NCI-H2081 treated with DMSO at 0.1 percent for 48 hours (cell line): ENCODE data around the gene TUBB4A.
"Not testable (repeated sequence)": the region's sequence is repeated elsewhere in the genome, so short reads cannot be mapped to it uniquely, and the experiment has no call there.

Experiments
- DNase-seq: peaks from one replicate; lab custom pipeline; 2025; lab: John Stamatoyannopoulos, UW

TUBB4A gene

DNA sequence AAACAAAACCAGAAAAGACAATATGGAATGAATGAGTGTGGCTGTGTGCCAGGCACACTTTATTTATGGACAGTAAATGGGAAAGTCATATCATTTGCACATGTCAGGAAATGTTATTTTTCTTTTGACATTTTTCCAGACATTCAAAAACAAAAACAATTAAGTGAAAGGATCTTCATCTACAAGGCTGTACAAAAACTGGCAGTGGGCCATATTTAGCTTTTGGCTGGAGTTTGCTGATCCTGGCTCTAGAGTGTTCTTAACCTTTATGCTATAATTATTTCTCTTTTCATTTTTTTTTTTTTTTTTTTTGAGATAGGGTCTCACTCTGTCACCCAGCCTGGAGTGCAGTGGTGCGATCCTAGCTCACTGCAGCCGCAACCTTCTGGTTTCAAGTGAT lies 22.2 kb upstream of the TUBB4A start:
- DNase-seq = no peak

DNA sequence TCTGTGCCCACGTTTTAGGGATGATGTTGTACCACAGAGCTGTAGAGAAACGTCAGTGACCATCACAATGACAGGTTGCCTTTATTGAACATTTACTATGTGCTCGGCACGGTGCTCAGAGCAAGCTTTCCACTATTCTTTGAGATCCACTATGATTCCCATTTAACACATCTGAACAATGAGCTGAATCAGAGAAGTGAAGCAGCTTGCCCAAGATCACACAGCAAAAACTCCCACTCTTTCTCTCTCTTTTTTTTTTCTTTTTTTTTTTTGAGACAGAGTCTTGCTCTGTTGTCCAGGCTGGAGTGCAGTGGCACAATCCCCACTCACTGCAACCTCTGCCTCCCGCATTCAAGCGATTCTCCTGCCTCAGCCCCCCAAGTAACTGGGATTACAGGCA lies 20.6 kb upstream of the TUBB4A start:
- no peak for DNase-seq

DNA sequence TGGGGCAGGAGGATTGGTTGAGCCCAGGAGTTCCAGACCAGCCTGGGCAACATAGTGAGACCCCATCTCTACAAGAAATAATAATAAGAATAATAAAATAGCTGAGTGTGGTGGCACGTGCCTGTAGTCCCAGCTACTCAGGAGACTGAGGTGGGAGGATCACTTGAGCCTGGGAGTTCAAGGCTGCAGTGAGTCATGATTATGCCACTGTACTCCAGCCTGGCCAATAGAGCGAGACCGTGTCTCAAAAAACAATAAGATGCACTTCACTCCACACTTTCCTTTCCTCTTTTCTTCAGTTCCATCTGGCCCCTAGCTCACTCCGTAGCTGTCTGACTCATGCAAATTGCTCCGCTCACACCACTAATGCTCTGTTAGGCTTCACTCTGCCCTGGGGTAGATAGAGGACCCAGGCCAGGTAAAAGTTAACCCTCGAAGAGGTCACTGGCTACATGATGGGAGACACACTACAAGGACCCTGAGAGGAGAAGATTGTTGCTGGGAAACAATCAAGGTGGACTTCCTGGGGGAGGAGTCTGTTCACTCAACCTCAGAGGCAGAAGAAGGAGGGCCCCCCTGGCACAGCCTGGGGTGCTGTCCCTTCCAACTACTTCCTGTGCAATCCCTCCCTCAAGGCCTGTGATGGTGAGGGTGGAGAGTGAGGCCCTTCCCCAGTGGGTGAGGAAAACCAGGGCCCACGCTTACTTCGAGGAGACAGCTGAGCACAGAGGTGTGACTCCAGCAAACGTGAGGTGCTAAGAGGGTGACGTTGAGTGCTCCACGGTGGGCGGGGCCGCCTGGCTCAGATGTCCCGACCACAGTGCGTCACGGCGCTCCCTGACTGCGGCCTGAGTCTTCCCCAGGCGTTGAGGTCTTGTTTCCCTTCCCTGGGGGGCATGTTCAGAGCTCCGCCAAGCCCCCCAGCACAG lies 19.9 kb upstream of the TUBB4A start:
- no peak for DNase-seq

DNA sequence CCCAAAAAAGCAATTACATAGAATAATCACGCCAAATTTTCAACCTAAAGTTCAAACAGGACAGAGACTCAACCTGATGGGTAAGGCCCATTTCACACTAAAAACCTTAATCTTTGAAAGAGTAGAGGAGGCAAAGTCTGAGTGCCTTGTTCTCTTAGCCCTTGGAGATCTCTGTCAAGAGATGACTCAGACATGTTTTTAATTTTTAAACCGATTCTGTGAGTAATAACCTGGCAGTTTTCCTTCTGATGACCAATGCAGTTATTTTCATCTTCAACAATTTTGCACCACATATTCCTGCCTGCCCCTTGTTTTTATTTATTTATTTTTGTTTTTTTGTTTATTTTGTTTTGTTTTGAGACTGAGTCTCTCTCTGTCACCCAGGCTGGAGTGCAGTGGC lies 17.2 kb upstream of the TUBB4A start:
- DNase-seq = no peak

DNA sequence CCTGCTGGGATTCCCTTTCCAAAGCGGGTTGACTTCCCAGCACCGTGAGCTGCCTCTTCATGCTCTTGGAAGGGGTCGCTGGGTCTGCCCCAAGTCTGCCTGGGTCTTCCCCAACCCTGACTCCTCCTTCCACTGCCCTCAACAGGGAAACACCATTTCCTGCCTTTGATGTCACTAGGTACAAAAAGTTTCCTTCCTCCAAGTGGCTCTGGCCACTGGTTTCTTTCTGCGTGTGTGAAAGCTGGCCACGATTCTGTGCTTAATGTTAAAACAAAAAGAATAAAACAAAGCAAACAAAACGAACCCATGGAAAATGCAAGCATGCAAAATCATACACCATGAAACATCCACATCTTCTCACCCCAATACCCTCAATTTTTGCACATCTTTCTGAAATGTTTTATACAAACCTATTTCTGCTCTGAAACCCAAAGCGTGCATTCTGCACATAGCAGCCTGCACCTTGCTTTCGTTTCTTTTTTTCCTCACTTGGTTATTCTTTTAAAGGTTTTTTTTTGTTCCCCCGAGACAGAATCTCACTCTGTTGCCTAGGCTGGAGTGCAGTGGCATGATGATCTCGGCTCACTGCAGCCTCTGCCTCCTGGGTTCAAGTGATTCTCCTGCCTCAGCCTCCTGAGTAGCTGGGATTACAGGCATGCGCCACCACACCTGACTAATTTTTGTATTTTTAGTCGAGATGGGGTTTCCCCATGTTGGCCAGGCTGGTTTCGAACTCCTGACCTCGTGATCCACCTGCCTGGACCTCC lies 16.2 kb upstream of the TUBB4A start:
- DNase-seq = no peak

DNA sequence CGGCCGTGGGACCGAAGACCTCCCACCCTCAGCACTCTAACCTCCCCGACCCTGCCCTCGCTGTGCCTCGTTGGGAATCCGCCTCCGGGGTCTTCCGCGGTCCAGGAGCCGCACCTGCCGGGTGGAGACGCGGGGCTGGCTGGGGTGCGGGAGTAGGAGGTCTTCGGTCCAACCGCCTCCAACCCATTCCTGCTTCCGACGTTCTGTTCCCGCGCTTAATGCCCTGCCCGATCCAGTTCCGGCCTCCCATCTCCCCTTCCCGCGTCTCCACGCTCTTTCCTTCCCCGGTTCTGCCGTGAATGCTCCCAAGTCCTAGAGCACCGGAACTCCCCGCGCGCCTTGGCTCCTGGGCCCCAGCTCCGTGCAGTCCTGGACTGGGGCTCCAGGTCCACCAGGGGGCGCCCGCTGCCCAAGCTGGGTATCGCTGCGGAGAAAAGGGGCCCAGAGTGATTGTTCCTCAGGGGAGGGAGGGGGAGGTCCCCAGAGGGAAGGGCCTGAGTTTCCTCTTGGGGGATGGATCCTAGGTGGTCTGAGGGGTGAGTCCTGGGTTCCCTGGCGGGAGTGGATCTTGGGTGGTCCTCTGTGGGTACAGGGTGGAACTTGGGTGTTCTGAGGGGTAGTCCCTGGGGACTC lies 14.7 kb upstream of the TUBB4A start:
- DNase-seq = no peak

DNA sequence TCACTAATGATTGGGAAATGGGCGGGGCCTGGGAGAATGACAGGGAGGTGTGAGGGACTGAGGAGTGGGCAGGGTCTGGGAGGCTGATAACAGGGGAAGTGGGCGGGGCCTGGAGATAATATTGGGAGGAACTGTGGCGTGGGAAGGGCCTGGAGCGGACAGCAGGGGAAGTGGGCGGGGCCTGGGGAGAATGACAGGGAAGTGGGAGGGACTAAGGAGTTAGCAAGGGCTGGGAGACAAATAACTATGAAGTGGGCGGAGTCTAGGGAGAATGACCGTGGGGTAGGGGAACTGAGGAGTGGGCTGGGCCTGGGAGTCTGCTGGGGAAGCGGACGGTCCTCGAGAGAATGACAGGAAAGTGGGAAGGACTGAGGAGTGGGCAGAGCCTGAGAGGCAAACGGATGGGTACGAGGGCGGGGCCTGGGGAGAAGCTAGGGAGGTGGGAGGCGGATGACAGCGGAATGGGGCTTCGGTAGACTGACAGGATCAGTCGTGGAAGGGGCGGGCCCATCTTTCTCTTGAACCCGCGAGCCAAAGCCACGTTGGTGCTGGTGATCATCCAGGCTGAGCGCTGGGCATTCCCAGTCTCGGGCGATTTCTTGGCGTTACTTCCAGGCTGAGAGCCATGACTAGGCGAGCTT lies 14.0 kb upstream of the TUBB4A start:
- DNase-seq = no peak

DNA sequence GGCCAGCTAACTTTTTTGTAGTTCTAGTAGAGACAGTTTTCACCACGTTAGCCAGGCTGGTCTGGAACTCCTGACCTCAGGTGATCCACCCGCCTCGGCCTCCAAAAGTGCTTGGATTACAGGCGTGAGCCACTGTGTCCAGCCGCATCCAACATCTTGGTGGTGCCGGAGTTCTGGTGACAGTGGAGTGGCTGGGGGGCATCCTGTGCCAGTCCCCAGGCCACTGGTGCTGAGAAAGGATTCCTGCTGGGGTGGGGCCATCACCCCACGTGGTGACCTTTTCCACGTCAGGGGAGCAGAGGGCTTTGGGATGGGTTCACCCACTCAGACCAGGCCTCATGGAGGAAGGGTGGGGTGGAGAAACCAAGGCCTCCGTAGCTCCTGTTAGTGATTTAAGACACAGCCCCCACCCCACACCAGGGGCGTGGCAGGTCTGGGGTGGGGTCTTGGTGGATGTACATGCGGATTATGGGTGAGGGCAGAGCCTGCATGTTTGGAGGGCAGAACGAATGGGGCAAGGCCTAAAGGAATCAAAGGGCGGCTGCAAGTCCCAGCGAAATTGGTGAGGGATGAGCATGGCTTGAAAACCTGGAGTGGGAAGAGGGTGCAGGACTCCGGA lies 12.9 kb upstream of the TUBB4A start:
- DNase-seq = no peak

DNA sequence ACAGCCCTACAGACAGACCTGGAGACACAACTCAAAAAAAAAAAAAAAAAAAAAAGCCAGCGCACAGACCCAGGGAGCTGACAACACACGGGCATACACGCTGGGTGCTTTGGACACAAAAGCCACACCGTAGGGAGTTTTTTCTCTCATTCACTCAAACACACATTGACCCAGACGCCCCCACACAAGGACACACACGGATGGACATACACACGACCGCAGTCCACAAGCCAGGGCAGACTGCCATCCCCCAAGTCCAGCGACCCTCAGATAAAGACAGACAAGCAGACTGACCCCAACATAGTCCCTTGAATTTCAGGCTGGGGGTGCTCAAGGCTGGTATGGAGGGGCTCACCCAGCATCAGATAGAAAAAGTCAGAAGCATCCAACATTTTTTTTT lies 12.0 kb upstream of the TUBB4A start:
- no peak for DNase-seq

DNA sequence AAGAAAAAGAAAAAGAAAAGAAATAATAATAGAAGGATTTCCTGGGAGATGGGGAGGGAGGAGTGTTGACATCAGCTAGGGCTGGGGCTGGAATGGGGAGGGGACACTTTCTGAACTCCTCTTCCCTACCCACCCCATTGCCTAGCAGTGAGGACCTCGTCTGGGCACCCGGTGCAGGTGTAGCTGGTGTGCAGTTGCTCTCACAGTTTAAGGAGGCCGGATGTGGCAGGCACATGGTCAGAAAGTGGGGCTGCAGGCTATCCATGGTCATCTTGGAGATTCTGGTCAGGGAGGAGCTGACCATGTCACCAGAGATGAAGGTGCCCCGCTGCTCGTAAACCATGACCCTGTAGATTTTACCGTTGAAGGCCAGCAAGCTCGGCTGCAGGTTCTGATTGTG lies 8.5 kb upstream of the TUBB4A start:
- no peak for DNase-seq

DNA sequence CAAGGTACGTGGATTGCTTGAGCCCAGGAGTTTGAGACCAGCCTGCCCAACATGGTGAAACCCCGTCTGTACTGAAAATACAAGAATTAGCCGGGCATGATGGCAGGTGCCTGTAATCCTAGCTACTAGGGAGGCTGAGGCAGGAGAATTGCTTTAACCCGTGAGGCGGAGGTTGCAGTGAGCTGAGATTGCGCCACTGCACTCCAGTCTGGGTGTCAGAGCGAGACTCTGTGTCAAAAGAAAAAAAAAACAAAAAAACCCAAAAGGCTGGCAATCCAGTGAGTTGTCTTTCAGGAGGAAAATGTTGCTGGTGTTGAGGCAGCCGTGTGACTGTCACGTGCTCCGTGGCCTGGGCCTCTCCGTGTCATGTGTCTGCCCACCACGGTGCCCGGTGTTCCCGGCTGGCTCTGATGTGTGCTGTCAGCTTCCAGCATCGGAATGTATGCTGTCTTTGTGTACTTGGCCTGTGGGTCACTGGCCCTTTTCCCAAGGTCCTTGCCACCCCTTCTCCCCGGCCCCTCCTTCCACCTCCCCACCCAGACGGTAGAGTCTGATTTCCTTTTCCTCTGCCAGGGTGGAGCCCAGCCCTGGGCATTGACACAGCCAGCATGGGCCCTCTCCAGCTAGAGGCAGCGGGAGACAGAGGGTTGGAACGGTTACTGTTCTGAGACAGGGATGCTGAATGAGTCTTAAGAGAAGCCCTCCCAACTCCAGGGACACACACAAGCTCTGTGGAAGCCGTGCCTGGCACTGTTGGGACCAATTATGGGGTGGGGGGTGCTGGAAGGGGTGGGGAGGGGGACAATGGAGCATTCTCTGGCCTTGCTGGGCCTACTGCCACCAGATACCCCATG lies 7.2 kb upstream of the TUBB4A start:
- no peak for DNase-seq

DNA sequence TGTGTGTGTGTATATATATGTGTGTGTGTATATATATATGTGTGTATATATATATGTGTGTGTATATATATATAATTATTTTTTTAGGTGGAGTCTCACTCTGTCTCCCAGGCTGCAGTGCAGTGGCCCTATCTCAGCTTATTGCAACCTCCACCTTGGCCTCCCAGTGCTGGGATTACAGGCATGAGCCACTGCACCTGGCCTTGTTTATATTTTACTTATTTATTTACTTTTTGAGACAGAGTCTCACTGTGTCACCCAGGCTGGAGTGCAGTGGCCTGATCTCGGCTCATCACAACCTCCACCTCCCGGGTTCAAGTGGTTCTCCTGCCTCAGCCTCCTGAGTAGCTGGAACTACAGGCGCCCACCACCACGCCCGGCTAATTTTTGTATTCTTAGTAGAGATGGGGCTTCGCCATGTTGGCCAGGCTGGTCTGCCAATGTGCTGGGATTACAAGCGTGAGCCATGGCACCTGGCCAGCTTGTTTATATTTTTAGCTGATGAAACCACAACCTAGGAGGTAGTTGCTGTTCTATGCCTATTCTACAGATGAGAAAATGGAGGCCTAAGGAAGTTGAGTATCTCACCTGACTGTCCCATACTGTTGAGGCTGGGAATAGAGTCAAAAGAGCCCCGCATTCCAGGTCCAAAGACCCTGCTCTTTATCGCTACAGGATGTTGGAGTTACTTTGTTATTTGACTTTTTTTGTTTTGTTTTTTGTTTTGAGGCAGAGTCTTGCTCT lies 6.1 kb upstream of the TUBB4A start:
- DNase-seq = not testable (repeated sequence)

DNA sequence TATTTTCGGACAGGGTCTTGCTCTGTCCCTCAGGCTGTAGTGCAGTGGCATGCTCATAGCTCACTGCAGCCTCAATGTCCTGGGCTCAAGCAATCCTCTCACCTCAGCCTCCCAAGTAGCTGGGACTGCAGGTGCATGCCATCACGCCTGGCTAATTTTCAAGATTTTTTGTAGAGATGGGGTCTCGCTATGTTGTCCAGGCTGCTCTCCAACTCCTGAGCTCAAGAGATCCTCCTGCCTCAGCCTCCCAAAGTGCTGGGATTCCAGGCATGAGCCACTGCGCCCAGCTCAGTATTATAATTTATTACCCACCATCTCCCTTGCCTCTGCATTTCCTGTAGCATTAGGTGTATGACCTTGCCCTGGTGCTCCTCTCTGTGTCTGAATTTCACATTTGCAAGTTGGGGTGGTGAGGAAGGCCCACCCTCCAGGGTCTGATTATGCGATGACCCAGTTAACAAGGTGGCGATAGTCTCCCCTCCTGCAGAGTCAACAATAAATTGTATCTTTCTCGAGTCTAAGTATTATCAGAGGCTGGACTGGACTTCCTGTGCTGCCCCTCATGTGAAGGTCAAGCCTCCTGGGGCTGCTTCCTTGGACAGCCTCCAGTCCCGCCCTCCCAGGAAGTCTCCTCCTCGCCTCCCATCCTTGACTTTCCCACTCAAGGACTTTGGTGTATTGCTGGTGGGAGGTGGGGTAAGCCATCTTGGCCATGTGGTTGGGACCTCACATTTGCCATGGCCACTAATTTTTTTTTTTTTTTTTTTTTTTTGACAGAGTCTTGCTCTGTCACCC lies 1.5 kb upstream of the TUBB4A start:
- DNase-seq = no peak

DNA sequence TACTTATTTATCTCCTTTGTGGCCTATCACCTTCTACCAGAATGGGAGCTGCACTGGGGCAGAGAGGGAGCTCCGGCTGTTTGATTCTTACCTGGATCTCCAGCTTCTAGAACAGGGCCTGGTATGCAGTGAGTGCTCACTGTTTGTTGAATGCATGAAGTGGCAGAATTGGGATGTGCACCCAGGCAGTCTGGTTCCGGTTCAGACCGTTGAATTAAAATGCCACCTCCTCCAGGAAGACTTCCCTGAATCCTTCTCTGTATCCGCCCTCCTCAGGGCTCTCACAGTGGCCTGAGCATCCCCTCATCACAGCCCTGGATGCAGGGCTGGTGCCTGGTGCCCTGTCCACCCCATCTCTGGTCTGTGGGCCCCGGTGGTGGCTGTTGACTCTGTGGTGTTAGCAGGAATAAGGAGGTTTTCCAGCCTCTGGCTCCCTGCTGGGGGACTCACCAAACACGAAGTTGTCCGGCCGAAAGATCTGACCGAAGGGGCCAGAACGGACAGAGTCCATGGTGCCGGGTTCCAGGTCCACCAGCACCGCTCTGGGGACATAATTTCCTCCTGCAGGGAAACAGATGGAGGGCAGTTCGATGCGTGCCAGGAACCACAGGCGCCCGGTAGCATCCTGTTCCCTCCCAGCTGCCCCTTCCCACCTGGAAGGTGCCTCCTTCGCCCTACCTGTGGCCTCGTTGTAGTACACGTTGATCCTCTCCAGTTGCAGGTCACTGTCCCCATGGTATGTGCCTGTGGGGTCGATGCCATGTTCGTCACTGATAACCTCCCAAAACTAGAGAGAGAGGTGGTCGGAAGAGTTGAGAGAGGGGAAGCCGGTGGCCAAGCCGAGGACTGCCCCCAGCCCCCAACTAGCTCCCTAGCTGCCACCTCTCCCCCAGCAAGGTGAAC lies 1.0 kb downstream of the TUBB4A start:
- no peak for DNase-seq

DNA sequence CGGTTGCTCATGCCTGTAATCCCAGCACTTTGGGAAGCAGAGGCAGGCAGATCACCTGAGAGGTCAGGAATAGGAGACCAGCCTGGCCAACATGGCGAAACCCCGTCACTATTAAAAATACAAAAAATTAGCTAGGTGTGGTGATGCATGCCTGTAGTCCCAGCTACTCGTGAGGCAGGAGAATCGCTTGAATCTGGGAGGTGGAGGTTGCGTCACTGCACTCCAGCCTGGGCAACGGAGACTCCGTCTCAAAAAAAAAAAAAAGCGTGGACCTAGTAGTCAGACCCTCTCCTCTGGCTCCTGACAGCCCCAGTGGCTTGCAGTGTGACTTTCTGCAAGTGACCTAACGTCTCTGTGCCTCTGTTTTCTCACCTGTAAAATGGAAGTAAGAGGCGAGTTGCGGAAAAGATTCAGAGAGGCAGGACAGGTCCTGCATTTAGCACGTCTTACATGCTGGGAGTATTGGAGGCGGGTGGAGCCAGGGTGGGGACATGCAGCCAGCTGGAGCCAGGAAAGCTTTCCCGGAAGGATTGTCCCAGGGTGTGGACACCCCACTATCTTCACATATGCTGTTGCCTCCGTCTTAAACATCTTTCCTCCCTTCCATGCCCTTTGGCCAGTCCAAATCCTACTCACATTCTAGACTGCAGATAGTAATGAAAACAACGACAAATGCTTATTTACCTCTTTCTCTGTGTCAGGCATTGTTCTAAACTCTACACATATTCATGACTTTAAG lies 2.9 kb downstream of the TUBB4A start:
- no peak for DNase-seq

DNA sequence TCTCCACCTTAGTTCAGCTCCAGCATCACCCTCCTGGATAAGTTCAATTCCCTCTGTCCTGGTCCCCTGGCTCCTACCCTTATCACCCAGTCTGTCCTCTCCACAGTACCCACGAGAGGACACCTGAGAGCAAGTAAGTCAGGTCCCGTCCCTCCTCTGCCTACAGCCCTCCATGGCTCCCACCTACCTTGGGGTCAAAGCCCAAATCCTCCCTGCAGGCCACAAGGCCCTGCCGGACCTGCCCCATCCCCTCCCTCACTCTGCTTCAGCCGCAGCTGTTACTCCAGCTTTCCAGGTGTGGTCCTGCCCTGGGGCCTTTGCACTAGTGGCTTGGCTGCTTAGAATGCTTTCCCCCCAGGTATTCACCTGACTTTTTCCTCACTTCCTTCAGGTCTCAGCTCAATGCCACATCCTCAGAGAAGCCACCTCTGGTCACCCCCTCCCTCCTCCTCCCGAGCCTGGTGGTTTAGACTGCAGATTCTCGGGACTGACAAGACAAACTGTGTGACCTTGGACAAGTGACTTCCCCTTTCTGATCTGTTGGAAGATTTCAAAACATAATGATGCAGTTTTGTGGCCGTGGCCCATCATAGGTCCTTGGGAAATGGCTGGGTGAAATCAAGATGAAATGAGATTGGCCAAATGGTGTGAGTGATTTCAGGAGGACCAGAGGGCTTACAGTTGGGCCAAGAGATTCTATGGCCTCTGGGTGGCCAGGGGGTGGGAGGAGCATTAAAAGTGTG lies 3.6 kb downstream of the TUBB4A start:
- no peak for DNase-seq

DNA sequence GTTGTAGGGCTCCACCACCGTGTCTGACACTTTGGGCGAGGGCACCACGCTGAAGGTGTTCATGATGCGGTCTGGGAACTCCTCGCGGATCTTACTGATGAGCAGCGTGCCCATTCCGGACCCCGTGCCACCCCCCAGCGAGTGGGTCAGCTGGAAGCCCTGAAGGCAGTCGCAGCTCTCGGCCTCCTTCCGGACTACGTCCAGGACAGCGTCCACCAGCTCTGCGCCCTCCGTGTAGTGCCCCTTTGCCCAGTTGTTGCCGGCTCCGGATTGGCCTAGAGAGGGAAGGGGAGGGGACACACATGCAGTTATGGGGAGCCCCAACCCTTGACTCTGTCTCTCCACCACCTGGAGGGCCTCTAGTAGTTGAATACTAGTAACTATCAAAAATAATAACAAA lies 6.2 kb downstream of the TUBB4A start:
- no peak for DNase-seq
